Prostate gland (tissue), 2 donors: ENCODE results near the gene LBR. TPM values are rescaled to one million over a fixed set of nuclear protein-coding genes. Genes with fewer than 3 reads are reported as not detected.

Experiments used
- DNase-seq: peaks from one replicate; pipeline ENCODE4 v3.0.0-alpha.2; 2019; ENCODE audit warnings: low spot score
- H3K27ac ChIP-seq, 2 donors: fragments of 200-600 bp; sonication (generic); 2 replicates each; pipeline ENCODE4 v1.5.1; 2017 to 2019
- H3K27me3 ChIP-seq: fragments of 200-600 bp; sonication (generic); replicated peaks from 2 replicates; pipeline ENCODE4 v1.5.1; 2019; ENCODE audit not compliant: insufficient read depth
- H3K36me3 ChIP-seq, 2 donors: fragments of 200-600 bp; sonication (generic); 1 replicate in 1 of 2; 2 replicates in 1 of 2; pipeline versions ENCODE4 v1.5.1 to v1.8.1; 2017 to 2019
- H3K4me1 ChIP-seq: fragments of 200-600 bp; sonication (generic); replicated peaks from 2 replicates; pipeline ENCODE4 v1.5.1; 2019
- H3K4me3 ChIP-seq, 2 donors: fragments of 200-600 bp; sonication (generic); 2 replicates each; pipeline ENCODE4 v1.5.1; 2017 to 2019
- H3K9me3 ChIP-seq: fragments of 200-600 bp; sonication (generic); 2 replicates; pipeline ENCODE4 v1.5.1; 2017
- POLR2A ChIP-seq: fragments of 450-650 bp; IDR thresholded peaks from one replicate; pipeline ENCODE4 v1.6.1; 2016; ENCODE audit warnings: antibody characterized with exemption, mild to moderate bottlenecking
- POLR2AphosphoS5 ChIP-seq: sonication (generic); formaldehyde crosslinking; IDR thresholded peaks from one replicate; pipeline ENCODE4 v1.6.1; 2017; ENCODE audit warnings: antibody characterized with exemption
- WGBS: methylation state at CpG from one replicate; pipeline ENCODE4 v1.1.5; 2018; 5-methylcytosine and 5-hydroxymethylcytosine counted together
- intact Hi-C: fragments of 100-400 bp; cut with DNase I; formaldehyde crosslinking; loops from one replicate; pipeline ENCODE4 v1.14.2; 2022
- total RNA-seq, 2 donors: library from RNA; depleted of rRNA; stranded (reverse); fragments of >200 nt; gene quantifications; one replicate each; pipeline ENCODE4 v1.1.0, GENCODE V29; 2016
- TF ChIP-seq, protein P1 (sequence below), 4 experiments: fragments of 200-600 bp in 2 of 4; fragments of 450-650 bp in 2 of 4; sonication (generic) in 2 of 4; IDR thresholded peaks; 1 replicate in 3 of 4; 2 replicates in 1 of 4; pipeline ENCODE4 v1.5.1; 2016 to 2019; ENCODE audit warnings: antibody characterized with exemption in 4 of 4, mild to moderate bottlenecking in 2 of 4, moderate library complexity in 2 of 4

LBR gene
- total RNA-seq = 10 to 100 TPM; 28.7 to 36.4 TPM

DNA sequence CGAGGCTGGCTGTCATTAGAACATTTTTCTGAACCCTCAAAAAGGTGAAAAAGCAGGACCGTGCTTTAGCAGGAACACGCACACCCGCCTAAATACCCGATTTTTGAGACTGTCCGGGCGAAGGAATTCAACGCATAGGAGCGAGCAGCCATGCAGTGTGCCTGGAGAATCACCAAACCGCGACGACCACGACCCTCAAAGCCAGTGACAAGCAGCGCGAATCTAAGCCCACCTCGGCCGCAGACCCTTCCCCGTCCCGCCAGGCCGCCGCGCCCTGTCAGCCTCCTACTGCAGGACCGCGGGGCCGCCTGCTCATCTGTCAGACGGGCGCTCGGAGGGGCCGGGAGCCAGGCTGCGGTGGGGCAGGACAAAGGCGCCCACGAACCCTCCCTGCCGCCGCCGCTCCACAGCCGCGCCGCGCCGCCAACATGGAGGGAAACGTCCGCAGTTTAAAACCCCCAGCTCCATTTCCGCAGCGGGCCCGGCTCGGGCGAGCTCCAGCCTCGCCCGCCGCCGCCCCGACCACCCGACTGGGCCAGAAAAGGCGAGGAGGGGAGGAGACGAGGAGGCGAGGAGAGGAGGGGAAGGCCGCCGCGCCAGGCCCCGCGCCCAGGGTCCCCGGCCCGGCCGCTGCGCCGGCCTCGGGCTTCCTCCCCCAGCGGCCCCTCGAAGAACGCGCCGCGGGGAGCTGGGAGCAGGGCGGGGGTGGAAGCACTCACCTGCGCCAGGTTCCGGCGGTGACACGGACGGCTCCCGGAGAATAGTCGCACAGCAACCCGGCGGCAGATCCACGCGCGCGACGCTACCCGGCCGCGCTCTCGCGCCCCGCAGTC, at the start of gene LBR:
Gene LBR (minus strand): TSS at position 804 of the 833 bp plus-strand sequence. CDS start 3,963 bp downstream, outside the sequence.
- WGBS = under 1% methylated on average over 79 of the region's 94 CpGs
- DNase-seq = no peak
- intact Hi-C loops = loop anchor here (10.0 kb wide), 1 partner anchor 637 kb away; the partner anchor contains the start of gene H3-3A

DNA sequence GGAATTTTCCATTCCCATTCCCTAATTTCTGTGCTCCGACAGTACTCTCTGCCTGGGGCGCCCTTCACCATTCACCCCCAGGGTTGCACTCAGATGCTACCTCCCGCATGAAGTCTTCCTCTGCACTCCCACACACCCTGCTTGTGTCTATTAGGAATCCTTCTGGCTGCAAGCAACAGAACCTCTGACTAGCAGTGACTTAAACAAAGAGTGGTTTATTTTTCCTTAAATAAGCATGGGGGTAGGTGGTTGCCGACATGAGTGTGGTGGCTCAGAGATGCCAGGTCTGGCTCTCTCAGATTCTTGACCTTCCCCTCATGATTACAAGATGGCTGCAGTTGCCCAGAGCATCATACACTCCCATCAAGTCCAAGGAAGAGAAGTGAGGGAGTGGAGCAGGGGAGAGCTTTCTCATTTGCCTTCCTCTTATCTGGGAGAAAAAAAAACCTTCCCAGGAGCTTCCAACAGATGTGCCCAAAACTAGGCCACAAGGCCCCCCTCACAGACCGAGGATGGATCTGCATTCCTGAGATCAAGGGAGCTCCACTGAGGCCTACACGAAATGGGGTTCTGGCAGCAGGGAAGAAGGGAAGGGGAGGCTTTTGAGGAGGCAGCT, 49.6 kb upstream of the LBR start:
- Histone ChIP-seq H3K27me3 (no peaks in the 10 kb centered on the region), H3K9me3 (no peaks in the 10 kb centered on the region), H3K4me1 (no peaks in the 10 kb centered on the region), H3K4me3 (no peak overlapping the region), H3K36me3 (no peaks in the 10 kb centered on the region), H3K27ac (no peak overlapping the region)
- intact Hi-C loops = no loop called here
- WGBS = 93% methylated on average over 6 of the region's 6 CpGs
- TF ChIP-seq POLR2AphosphoS5 (no peak), POLR2A (no peak)
- TF ChIP-seq, protein P1, sequence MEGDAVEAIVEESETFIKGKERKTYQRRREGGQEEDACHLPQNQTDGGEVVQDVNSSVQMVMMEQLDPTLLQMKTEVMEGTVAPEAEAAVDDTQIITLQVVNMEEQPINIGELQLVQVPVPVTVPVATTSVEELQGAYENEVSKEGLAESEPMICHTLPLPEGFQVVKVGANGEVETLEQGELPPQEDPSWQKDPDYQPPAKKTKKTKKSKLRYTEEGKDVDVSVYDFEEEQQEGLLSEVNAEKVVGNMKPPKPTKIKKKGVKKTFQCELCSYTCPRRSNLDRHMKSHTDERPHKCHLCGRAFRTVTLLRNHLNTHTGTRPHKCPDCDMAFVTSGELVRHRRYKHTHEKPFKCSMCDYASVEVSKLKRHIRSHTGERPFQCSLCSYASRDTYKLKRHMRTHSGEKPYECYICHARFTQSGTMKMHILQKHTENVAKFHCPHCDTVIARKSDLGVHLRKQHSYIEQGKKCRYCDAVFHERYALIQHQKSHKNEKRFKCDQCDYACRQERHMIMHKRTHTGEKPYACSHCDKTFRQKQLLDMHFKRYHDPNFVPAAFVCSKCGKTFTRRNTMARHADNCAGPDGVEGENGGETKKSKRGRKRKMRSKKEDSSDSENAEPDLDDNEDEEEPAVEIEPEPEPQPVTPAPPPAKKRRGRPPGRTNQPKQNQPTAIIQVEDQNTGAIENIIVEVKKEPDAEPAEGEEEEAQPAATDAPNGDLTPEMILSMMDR (IDR thresholded peaks at IDR 0.05) = no peak
- DNase-seq = no peak

More for the DNA sequence above, at the start of gene LBR:
- H3K27ac ChIP-seq = peak within 1 kb of the TSS; percentile 89 to 92
- H3K4me3 ChIP-seq = peak within 1 kb of the TSS; percentile 80 to 91
- H3K4me1 ChIP-seq = peaks cover 13% of the 10 kb centered on the region
- H3K9me3 ChIP-seq = no peaks in the 10 kb centered on the region
- H3K36me3 ChIP-seq = no peaks in the 10 kb centered on the region
- TF ChIP-seq POLR2A (no peak), POLR2AphosphoS5 (no peak)
- TF ChIP-seq, protein P1 (IDR thresholded peaks at IDR 0.05) = no peak
- H3K27me3 ChIP-seq = no peaks in the 10 kb centered on the region

DNA sequence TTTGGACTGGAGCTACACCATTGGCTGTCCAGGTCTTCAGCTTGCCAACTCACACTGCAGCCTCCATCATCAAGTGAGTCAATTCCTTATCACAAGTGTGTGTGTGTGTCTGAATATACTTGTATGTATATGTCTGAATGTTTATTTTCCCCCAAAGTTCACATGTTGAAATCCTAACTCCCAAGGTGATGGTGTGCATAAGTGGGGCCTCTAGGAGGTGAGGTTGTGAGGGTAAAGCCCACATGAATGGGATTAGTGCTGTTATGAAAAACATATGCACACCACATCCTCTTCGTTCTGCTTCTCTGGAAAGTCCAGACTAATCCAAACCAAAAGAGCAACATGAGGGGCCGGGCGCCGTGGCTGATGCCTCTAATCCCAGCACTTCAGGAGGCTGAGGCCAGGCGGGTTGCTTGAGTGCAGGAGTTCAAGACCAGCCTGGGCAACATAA, 48.7 kb upstream of the LBR start:
- H3K27me3 ChIP-seq = no peaks in the 10 kb centered on the region
- no peaks in the 10 kb centered on the region for H3K36me3 ChIP-seq
- H3K4me3 ChIP-seq = no peak overlapping the region
- no peaks in the 10 kb centered on the region for H3K9me3 ChIP-seq
- no peaks in the 10 kb centered on the region for H3K4me1 ChIP-seq
- TF ChIP-seq POLR2AphosphoS5 (no peak), POLR2A (no peak)
- TF ChIP-seq, protein P1 (IDR thresholded peaks at IDR 0.05) = no peak
- 88% methylated on average over 5 of the region's 5 CpGs for WGBS
- intact Hi-C loops = no loop called here
- DNase-seq = no peak
- H3K27ac ChIP-seq = no peak overlapping the region

DNA sequence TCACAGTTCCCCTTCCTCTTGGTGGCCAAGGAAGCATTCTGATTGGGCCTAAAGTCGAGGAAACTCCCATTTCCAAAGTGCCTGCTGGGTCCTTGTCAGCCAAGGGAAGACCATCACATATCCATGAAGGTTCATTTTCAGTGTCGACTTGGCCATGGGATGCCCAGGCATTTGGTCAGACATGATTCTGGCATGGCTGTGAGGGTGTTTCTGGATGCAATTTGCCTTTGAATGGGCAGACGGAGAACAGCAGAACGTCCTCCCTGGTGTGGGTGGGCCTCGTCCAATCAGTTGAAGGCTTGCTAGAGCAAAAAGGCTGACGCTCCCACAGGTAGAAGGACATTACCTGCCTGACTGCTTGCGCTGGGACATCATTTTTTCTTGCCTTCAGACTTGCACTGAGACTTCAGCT, 48.3 kb upstream of the LBR start:
- no peak for DNase-seq
- TF ChIP-seq, protein P1 (IDR thresholded peaks at IDR 0.05) = no peak
- TF ChIP-seq POLR2A (no peak), POLR2AphosphoS5 (no peak)
- intact Hi-C loops = no loop called here
- H3K9me3 ChIP-seq = no peaks in the 10 kb centered on the region
- no peak overlapping the region for H3K4me3 ChIP-seq
- WGBS = 90% methylated on average over 7 of the region's 7 CpGs
- no peaks in the 10 kb centered on the region for H3K4me1 ChIP-seq
- no peak overlapping the region for H3K27ac ChIP-seq
- H3K36me3 ChIP-seq = no peaks in the 10 kb centered on the region
- no peaks in the 10 kb centered on the region for H3K27me3 ChIP-seq
